Activated naive CD4-positive, alpha-beta T cell treated with anti-CD3 and anti-CD28 coated beads, Interleukin-2, amount 50 U/mL, for 24 hours (primary cell): Measurements from ENCODE around the gene TTC6.
A peak's percentile ranks its signal among the peaks of the same experiment; 100 is the strongest.

Source experiments
- H3K27ac Mint-ChIP-seq: one replicate; pipeline ENCODE4 v1.8.0; 2021; ENCODE audit warnings: mild to moderate bottlenecking, mixed read lengths
- H3K27me3 Mint-ChIP-seq: one replicate; pipeline ENCODE4 v1.8.0; 2021; ENCODE audit warnings: mixed read lengths
- H3K36me3 Mint-ChIP-seq: one replicate; pipeline ENCODE4 v1.8.0; 2021; ENCODE audit warnings: mixed read lengths
- H3K4me1 Mint-ChIP-seq: one replicate; pipeline ENCODE4 v1.8.0; 2021; ENCODE audit warnings: mixed read lengths
- H3K4me3 Mint-ChIP-seq: one replicate; pipeline ENCODE4 v1.8.0; 2021; ENCODE audit warnings: mild to moderate bottlenecking, mixed read lengths
- H3K9me3 Mint-ChIP-seq: one replicate; pipeline ENCODE4 v1.8.0; 2021; ENCODE audit warnings: mixed read lengths

The TTC6 gene

DNA sequence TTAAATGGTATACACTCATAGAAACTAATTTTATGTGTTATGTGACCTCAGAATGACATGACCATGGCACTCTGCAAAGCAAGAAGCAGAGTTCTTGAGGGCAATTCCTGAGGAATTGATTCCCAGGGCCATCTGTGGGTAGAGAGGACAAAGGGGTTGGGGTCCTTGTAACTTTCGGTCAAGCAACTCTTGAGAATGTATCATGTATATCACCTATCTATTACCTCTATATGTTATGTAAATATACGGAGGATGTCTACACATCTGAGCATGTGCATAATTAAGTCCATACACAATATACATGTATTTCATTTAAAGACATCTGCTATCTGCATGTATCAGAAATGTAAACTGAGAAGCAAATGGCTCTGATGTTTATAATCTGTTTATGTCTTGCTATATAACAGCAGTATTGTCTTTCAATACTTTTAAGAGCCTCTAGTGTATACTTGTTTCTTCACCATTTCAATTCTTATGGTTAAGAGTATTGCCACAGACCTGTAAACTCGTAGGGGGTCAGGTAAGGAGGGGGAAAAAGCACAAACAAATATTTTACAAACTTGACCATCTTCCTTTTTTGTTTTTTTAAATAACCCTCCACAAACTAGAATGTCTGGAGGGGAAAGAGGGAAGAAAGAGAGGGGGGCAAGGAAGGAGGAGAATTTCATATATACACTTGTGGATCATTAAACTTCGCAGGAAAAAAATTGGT lies 4.8 kb upstream of the TTC6 start:
- Mint-ChIP-seq H3K27ac (no peak overlapping the region), H3K36me3 (peaks cover 10% of the 10 kb centered on the region), H3K27me3 (peaks cover 66% of the 10 kb centered on the region), H3K4me1 (peaks cover 6% of the 10 kb centered on the region), H3K4me3 (no peak overlapping the region), H3K9me3 (peaks cover 12% of the 10 kb centered on the region)

- peaks cover 11% of the 10 kb centered on the region for H3K36me3 Mint-ChIP-seq
- peaks cover 14% of the 10 kb centered on the region for H3K4me1 Mint-ChIP-seq
- H3K9me3 Mint-ChIP-seq, result peaks cover 12% of the 10 kb centered on the region
- peak overlapping the region; percentile 89 for H3K27ac Mint-ChIP-seq
- H3K27me3 Mint-ChIP-seq, result peaks cover 64% of the 10 kb centered on the region
- no peak overlapping the region for H3K4me3 Mint-ChIP-seq
Measured at GRCh38 chr14:37591311-37591940, 4.0 kb upstream of the TTC6 start.

DNA sequence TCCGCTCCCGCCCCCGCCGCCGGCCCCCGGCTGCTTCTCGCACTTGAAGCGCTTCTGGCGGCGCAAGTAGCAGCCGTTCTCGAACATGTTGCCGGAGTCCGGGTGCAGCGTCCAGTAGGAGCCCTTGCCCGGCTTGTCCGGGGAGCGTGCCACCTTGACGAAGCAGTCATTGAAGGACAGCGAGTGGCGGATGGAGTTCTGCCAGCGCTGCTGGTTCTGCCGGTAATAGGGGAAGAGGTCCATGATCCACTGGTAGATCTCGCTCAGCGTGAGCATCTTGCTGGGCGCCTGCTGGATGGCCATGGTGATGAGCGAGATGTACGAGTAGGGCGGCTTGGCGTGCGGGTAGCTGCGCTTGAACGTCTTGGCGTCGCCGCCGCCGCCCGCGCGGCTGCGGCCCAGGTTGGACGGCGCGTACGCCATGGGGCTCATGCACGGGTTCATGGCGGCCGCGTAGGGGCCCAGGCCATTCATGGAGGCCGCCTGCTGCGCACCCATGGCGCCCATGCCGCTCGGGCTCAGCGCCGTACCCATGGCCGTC lies 3.4 kb upstream of the TTC6 start:
- no peak overlapping the region for H3K4me3 Mint-ChIP-seq
- no peak overlapping the region for H3K27ac Mint-ChIP-seq
- peaks cover 12% of the 10 kb centered on the region for H3K9me3 Mint-ChIP-seq
- peaks cover 67% of the 10 kb centered on the region for H3K27me3 Mint-ChIP-seq
- H3K36me3 Mint-ChIP-seq, result peaks cover 11% of the 10 kb centered on the region
- H3K4me1 Mint-ChIP-seq, result peaks cover 17% of the 10 kb centered on the region

DNA sequence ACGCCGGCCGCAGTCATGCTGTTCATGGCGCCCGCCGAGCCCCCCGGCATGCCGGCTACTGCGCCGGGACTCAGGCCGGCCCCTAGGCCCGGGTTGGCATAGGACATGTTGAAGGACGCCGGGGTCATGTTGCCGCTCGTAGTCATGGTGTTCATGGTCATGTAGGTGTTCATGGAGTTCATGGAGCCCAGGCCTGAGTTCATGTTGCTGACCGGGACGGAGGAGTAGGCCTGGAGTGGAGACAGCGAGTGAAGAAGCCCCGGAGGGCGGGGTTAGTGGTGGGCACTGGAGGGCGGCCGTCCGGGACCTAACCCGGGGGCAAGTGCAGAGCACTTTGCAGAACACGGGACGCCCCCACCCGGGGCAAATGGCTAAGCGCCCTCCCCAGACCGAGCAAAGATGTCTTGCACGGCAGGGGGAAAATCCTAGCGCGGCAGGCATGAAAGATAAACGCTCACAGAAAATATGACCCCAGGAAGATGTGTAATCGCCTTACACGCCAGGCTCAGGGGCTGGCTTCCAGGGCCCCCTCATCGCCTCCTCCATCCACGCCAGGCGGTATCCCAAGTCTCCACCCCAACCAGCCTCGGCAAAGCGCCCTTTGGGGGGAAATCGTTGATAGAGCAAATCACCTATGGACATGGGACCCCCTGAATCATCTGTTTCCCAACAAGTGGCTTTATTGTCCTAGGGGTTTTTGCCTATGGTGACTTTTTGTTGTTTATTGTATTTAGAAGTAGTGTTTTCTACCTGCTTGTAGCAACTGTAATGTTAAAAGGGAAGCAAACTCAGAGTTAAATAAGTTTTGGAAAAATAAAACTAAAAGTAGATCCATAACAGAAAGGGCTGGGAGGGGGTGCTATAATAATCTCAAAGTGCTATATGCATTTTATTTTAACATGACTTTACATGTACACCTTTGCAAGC lies 2.7 kb upstream of the TTC6 start:
- no peak overlapping the region for H3K4me3 Mint-ChIP-seq
- peaks cover 13% of the 10 kb centered on the region for H3K36me3 Mint-ChIP-seq
- H3K9me3 Mint-ChIP-seq, result peaks cover 12% of the 10 kb centered on the region
- H3K27ac Mint-ChIP-seq, result no peak overlapping the region
- H3K27me3 Mint-ChIP-seq, result peaks cover 65% of the 10 kb centered on the region
- H3K4me1 Mint-ChIP-seq, result peaks cover 17% of the 10 kb centered on the region

DNA sequence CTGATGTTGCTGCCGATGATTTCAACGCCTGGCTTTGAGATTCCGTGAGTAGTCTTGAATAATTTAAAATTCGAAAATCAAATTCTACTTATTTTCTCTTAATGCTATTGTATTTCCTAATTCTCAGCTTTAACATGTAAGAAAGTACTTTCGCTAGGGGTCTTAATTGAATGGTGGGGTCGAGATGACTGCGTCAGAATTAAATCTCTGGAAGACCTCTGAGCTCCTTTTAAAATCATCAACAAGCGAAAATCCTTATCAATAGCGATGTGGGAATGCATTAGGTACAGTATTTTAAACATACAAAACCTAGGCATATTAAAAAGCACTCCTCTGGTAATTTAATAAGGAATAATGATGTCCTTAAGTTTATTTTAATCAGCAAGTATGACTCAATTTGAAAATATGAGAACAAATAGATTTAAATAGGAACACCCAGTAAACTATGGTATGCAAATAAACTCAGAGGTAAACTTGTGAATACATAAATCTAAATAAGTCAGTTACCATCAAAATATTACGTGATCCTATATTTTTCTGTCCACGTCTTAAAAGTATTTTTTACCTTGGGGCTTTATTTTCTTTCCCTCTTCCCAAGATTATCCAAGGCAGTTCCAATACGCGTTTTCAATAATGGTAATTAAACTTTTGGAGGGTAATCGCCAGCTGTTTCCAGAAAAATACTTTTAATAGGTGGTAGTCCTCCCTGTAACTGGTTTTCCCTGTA lies 1.8 kb upstream of the TTC6 start:
- H3K36me3 Mint-ChIP-seq, result peaks cover 13% of the 10 kb centered on the region
- peak overlapping the region; percentile 79 for H3K27ac Mint-ChIP-seq
- peaks cover 12% of the 10 kb centered on the region for H3K9me3 Mint-ChIP-seq
- H3K4me3 Mint-ChIP-seq, result peak overlapping the region; percentile 73
- H3K4me1 Mint-ChIP-seq, result peaks cover 18% of the 10 kb centered on the region
- H3K27me3 Mint-ChIP-seq, result peaks cover 66% of the 10 kb centered on the region

GRCh38 chr14:37594238-37594970 lies 1.0 kb upstream of the TTC6 start:
- peaks cover 12% of the 10 kb centered on the region for H3K9me3 Mint-ChIP-seq
- peak overlapping the region; percentile 73 for H3K4me3 Mint-ChIP-seq
- peaks cover 25% of the 10 kb centered on the region for H3K4me1 Mint-ChIP-seq
- peaks cover 13% of the 10 kb centered on the region for H3K36me3 Mint-ChIP-seq
- H3K27ac Mint-ChIP-seq, result peak overlapping the region; percentile 79
- H3K27me3 Mint-ChIP-seq, result peaks cover 67% of the 10 kb centered on the region

DNA sequence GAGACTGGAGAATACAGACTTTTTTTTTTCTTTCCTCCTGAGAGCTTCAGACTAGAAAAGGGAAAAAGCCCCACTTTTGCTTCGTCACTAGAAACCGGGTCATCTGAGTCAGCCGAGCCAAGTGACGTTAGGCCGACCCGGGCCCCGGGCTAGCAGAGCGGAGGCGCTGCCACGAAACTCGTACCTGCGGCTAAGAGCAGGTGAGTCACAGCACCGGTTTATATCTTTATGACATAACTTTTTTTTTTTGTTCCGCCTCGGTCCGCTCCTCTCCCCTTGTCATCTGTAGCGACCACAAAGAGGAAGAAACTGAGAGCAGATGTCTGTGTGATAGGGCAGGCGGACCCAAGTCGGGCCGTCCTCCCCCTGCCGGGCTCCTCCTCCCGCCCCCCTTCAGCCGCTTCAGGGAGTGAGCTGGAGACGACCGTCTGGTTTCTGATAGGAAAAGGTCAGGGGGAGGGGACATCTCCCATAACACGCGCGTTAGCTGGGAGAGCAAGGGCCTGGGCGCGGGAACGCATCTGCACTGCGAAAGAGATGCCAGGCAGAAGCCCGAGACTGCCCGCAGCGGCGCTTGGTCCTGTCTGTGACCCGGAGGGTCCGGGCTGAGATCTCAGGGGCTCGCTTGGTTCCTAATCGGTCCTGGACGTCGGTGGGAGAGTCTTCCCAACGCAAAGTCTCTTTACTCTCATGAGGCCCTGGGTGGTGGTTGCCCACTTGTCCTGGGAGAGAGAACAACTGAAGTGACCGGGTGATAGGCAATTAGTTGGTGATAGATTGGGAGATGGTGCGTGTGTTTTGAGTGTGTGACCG lies 586 bp downstream of the TTC6 start:
- H3K4me3 Mint-ChIP-seq, result peak overlapping the region; percentile 93
- peaks cover 8% of the 10 kb centered on the region for H3K9me3 Mint-ChIP-seq
- peak overlapping the region; percentile 87 for H3K27ac Mint-ChIP-seq
- peaks cover 10% of the 10 kb centered on the region for H3K36me3 Mint-ChIP-seq
- H3K4me1 Mint-ChIP-seq, result peaks cover 29% of the 10 kb centered on the region
- H3K27me3 Mint-ChIP-seq, result peaks cover 65% of the 10 kb centered on the region

DNA sequence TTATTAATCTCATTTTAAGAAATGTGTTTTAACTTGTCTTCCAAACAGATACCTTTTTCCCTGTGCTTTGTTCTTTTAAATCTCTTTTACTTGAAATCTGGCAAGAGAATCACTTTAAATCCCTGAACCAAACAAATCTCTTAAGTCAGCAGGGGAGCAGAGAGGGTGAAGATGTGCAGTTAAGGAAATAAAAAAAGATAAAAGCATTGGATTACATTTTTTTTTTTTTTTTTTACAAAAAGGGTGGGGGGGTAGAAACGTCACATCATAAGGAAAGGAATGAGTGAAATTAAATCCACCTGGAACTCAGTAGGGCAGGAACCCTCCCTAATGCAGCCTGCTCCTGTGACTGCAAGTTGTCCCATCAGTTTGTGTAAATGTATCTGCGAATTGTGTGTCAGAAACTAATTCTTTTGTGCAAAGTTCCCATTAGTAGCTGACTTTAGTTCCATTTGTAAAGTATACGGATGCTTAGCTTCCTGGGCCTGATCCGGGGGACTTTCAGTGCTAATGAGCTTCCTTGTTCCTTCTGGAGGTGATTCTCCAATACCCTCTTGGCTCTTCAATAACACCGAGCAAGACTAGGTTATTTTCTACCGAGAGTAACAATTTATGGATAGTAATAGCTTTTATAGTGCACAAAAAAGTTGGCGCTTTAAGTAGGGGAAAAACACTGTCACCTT lies 1.5 kb downstream of the TTC6 start:
- H3K27ac Mint-ChIP-seq, result no peak overlapping the region
- peaks cover 4% of the 10 kb centered on the region for H3K9me3 Mint-ChIP-seq
- peaks cover 7% of the 10 kb centered on the region for H3K36me3 Mint-ChIP-seq
- peaks cover 29% of the 10 kb centered on the region for H3K4me1 Mint-ChIP-seq
- H3K4me3 Mint-ChIP-seq, result no peak overlapping the region
- peaks cover 65% of the 10 kb centered on the region for H3K27me3 Mint-ChIP-seq

DNA sequence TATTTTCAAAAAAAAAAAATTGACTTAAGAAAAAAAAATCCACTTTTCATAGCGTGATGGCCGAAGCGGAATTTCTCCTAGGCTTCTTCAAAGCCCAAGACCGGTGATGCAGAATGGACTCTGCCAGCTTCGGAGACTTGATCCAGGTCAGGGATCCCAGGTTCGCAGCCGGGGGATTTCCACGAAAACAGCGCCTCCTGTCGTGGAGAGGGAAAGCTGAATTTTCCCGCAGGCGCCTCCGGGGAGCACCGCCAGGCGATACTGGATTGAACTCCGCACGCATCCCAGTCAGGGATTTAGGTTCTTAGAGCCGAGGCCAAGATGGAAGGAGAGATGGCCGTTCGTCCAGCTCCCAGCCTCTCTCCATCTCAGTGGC lies 2.1 kb downstream of the TTC6 start:
- no peak overlapping the region for H3K4me3 Mint-ChIP-seq
- no peak overlapping the region for H3K27ac Mint-ChIP-seq
- H3K36me3 Mint-ChIP-seq, result peaks cover 7% of the 10 kb centered on the region
- H3K27me3 Mint-ChIP-seq, result peaks cover 62% of the 10 kb centered on the region
- peaks cover 29% of the 10 kb centered on the region for H3K4me1 Mint-ChIP-seq
- H3K9me3 Mint-ChIP-seq, result peaks cover 4% of the 10 kb centered on the region

DNA sequence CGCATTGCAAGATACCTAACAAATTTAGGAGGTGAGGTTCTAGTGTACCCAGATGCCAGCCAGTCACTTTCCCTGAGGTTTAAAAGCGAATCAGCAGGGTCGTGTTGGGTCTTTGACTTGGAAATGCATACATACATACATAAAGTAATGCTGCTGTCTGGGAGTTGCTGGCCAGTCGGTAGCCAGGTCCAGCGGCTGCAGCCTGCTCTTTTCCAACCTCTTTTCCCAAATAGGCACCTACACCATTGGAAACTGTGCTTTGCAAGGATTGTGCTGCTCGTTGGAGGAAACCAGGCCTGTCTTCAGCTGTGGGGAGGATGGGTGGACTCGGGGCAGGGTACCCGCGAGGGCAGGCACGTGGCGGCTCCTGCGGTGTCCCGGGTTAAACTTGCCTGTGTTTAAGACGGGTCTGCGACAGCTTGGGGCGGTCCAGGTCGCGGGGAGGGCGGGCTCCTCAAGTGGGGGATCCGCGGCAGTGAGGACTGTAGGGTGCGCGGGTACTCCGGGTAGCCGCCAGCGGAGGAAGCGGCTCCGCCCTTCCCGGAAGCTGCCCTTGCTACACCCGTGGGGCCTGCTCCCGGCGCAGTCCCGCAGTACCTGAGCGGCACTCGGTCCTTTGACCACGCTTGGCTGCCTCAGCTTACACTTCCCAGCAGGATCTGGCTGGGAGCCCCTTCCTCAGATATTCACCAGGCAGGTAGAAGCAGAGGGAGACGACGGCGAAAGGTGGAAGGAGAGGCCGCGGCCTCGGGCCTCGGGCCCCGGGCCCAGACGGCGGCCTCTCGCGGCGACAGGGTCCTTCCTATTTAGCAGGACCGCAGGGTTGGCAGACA lies 2.7 kb downstream of the TTC6 start:
- peaks cover 29% of the 10 kb centered on the region for H3K4me1 Mint-ChIP-seq
- H3K4me3 Mint-ChIP-seq, result peak overlapping the region; percentile 30
- peaks cover 7% of the 10 kb centered on the region for H3K36me3 Mint-ChIP-seq
- peaks cover 60% of the 10 kb centered on the region for H3K27me3 Mint-ChIP-seq
- H3K9me3 Mint-ChIP-seq, result peaks cover 4% of the 10 kb centered on the region
- no peak overlapping the region for H3K27ac Mint-ChIP-seq

DNA sequence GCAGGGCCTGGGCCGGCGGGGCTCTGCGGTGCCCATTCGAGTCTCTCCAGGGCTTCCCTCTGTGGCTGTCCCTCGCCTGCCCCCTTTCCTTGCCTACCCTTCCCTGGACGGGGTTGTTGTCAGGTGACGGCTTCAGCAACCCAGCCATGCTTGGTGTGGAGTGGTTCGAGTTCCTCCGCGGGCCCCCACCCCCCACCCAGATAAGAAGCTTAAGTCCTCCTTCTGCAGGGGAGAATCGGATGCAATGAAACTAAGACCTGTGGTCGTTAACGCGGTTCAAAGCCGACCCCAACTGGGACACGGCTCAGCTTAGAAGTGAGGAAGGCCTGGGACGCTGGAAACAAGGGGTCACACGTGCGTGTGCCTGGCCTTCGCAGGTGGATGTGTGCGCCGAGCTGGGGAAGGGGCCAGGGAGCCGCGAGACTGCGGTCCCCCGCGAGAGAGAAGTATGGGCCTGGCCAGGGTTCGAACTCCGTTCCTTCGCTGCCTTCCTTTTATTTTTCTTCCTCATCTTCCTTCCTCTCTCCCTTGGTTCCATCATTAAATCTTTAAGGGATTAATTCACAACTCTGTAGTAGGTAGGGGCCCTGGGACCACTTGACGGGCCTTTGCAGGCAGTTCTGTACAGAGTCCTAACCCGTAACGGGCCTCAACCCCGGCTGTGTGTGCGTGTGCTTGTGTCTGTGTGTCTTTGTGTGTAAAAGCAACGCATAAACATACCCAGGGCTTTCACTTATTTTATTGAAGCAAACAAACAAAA lies 3.5 kb downstream of the TTC6 start:
- Mint-ChIP-seq H3K27me3 (peaks cover 57% of the 10 kb centered on the region), H3K4me3 (peak overlapping the region; percentile 44), H3K36me3 (peaks cover 7% of the 10 kb centered on the region), H3K4me1 (peaks cover 29% of the 10 kb centered on the region), H3K27ac (peak overlapping the region; percentile 51), H3K9me3 (peaks cover 4% of the 10 kb centered on the region)
